H1 (cell line): ENCODE measurements around the gene AOAH. TPM values are rescaled to one million over a fixed set of nuclear protein-coding genes. Genes with fewer than 3 reads are reported as not detected.

Source experiments
- GABPA ChIP-seq: IDR thresholded peaks from 2 replicates; pipeline ENCODE4 v1.6.1; 2011; ENCODE audit warnings: mild to moderate bottlenecking, low read length, moderate library complexity, borderline replicate concordance; ENCODE audit not compliant: insufficient read depth
- JUND ChIP-seq: IDR thresholded peaks from 2 replicates; pipeline ENCODE4 v1.6.1; 2011; ENCODE audit warnings: mild to moderate bottlenecking, improper control_type of control experiment, low read length
- POLR2A ChIP-seq, 2 experiments: IDR thresholded peaks; 1 replicate in 1 of 2; 2 replicates in 1 of 2; pipeline ENCODE4 v1.6.1; 2011; ENCODE audit warnings: low read depth in 2 of 2, low read length in 2 of 2, mild to moderate bottlenecking in 2 of 2; ENCODE audit errors: control extremely low read depth in 1 of 2
- POLR2AphosphoS5 ChIP-seq: IDR thresholded peaks from 2 replicates; pipeline ENCODE4 v1.6.1; 2011; ENCODE audit warnings: low read depth, low read length
- RNF2 ChIP-seq: fragments of 200-900, 300-1000 bp; sonication (generic); IDR thresholded peaks from 2 replicates; pipeline ENCODE4 v1.7.1; 2016; ENCODE audit warnings: borderline replicate concordance, low read depth, mild to moderate bottlenecking, antibody characterized with exemption, low read length; ENCODE audit not compliant: poor library complexity, severe bottlenecking; ENCODE audit errors: missing control alignments
- SP4 ChIP-seq: IDR thresholded peaks from 2 replicates; pipeline ENCODE4 v1.6.1; 2012; ENCODE audit warnings: low read length, inconsistent platforms
- TEAD4 ChIP-seq: IDR thresholded peaks from 2 replicates; pipeline ENCODE4 v1.6.1; 2012; ENCODE audit warnings: low read depth, low read length, inconsistent platforms, mixed read lengths
- polyA plus RNA-seq, 7 experiments: library from polyadenylated mRNA; depleted of rRNA in 3 of 7; stranded (reverse) in 5 of 7; unstranded in 2 of 7; fragments of >200 nt in 5 of 7; fragments of 200-250 nt in 2 of 7; gene quantifications; 1 replicate in 5 of 7; 2 replicates in 1 of 7; 4 replicates in 1 of 7; pipeline versions ENCODE4 v1.2.1 to v1.2.3, GENCODE V29; 2011 to 2013; ENCODE audit warnings: missing spikeins in 2 of 7, mixed read lengths in 2 of 7
- total RNA-seq: library from RNA; stranded (reverse); fragmentation: NEBNext Ultra II Directional; extraction: Animal tissue kit (Norgen Biotek cat#: 25700); gene quantifications from 2 replicates; pipeline ENCODE4 v1.2.1, GENCODE V29; 2021
- TF ChIP-seq, protein P1 (sequence below): fragments of 300-600 bp; sonication (generic); IDR thresholded peaks from 2 replicates; pipeline ENCODE4 v1.7.1; 2012; ENCODE audit warnings: low read length, moderate library complexity, mild to moderate bottlenecking, inconsistent platforms; ENCODE audit not compliant: insufficient replicate concordance
- TF ChIP-seq, protein P2 (sequence below): IDR thresholded peaks from 2 replicates; pipeline ENCODE4 v1.6.1; 2012; ENCODE audit warnings: inconsistent platforms

AOAH gene
- total and polyA plus RNA-seq, 2 of the 8 experiments (the other 6 are each of a cell fraction or from before 2014, with no cell fraction given), result 0.08 TPM; not detected in 1

DNA sequence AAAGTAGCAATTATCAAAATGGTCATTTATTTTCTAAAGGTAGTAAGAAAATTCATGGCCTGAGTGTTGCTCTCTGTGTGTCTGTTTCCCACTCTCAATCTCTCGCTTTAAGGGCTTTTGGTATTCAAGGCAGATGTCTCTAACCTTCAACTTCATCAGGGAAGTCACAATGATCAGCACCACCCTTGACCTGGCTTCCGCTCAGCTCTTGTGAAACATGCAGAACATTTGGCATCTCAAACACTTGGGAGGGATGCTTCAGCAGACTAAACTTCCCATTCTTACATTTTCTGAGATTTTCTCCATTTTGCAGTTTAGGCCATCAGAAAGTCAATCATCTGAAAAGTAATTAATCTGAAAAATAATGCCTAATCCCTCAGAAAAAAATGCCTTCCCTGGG, 129.8 kb downstream of the AOAH start (continued):
- TF ChIP-seq, protein P1, sequence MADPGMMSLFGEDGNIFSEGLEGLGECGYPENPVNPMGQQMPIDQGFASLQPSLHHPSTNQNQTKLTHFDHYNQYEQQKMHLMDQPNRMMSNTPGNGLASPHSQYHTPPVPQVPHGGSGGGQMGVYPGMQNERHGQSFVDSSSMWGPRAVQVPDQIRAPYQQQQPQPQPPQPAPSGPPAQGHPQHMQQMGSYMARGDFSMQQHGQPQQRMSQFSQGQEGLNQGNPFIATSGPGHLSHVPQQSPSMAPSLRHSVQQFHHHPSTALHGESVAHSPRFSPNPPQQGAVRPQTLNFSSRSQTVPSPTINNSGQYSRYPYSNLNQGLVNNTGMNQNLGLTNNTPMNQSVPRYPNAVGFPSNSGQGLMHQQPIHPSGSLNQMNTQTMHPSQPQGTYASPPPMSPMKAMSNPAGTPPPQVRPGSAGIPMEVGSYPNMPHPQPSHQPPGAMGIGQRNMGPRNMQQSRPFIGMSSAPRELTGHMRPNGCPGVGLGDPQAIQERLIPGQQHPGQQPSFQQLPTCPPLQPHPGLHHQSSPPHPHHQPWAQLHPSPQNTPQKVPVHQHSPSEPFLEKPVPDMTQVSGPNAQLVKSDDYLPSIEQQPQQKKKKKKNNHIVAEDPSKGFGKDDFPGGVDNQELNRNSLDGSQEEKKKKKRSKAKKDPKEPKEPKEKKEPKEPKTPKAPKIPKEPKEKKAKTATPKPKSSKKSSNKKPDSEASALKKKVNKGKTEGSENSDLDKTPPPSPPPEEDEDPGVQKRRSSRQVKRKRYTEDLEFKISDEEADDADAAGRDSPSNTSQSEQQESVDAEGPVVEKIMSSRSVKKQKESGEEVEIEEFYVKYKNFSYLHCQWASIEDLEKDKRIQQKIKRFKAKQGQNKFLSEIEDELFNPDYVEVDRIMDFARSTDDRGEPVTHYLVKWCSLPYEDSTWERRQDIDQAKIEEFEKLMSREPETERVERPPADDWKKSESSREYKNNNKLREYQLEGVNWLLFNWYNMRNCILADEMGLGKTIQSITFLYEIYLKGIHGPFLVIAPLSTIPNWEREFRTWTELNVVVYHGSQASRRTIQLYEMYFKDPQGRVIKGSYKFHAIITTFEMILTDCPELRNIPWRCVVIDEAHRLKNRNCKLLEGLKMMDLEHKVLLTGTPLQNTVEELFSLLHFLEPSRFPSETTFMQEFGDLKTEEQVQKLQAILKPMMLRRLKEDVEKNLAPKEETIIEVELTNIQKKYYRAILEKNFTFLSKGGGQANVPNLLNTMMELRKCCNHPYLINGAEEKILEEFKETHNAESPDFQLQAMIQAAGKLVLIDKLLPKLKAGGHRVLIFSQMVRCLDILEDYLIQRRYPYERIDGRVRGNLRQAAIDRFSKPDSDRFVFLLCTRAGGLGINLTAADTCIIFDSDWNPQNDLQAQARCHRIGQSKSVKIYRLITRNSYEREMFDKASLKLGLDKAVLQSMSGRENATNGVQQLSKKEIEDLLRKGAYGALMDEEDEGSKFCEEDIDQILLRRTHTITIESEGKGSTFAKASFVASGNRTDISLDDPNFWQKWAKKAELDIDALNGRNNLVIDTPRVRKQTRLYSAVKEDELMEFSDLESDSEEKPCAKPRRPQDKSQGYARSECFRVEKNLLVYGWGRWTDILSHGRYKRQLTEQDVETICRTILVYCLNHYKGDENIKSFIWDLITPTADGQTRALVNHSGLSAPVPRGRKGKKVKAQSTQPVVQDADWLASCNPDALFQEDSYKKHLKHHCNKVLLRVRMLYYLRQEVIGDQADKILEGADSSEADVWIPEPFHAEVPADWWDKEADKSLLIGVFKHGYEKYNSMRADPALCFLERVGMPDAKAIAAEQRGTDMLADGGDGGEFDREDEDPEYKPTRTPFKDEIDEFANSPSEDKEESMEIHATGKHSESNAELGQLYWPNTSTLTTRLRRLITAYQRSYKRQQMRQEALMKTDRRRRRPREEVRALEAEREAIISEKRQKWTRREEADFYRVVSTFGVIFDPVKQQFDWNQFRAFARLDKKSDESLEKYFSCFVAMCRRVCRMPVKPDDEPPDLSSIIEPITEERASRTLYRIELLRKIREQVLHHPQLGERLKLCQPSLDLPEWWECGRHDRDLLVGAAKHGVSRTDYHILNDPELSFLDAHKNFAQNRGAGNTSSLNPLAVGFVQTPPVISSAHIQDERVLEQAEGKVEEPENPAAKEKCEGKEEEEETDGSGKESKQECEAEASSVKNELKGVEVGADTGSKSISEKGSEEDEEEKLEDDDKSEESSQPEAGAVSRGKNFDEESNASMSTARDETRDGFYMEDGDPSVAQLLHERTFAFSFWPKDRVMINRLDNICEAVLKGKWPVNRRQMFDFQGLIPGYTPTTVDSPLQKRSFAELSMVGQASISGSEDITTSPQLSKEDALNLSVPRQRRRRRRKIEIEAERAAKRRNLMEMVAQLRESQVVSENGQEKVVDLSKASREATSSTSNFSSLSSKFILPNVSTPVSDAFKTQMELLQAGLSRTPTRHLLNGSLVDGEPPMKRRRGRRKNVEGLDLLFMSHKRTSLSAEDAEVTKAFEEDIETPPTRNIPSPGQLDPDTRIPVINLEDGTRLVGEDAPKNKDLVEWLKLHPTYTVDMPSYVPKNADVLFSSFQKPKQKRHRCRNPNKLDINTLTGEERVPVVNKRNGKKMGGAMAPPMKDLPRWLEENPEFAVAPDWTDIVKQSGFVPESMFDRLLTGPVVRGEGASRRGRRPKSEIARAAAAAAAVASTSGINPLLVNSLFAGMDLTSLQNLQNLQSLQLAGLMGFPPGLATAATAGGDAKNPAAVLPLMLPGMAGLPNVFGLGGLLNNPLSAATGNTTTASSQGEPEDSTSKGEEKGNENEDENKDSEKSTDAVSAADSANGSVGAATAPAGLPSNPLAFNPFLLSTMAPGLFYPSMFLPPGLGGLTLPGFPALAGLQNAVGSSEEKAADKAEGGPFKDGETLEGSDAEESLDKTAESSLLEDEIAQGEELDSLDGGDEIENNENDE, result no peak
- TF ChIP-seq GABPA (no peak), POLR2A (IDR thresholded peaks at IDR 0.05; ENCODE audit: control extremely low read depth in 1 of 2, low read depth in 2 of 2, low read length in 2 of 2) (no peak), TEAD4 (no peak), POLR2AphosphoS5 (no peak), RNF2 (no peak), SP4 (no peak), JUND (no peak)
- TF ChIP-seq, protein P2, sequence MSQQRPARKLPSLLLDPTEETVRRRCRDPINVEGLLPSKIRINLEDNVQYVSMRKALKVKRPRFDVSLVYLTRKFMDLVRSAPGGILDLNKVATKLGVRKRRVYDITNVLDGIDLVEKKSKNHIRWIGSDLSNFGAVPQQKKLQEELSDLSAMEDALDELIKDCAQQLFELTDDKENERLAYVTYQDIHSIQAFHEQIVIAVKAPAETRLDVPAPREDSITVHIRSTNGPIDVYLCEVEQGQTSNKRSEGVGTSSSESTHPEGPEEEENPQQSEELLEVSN, result no peak
